ENCODE results near the gene CPD.

- TF ChIP-seq REST (IDR thresholded peaks at IDR 0.05), result no peak
- no peak for TF ChIP-seq RXRA (IDR thresholded peaks at IDR 0.05)
- TF ChIP-seq CTCF (IDR thresholded peaks at IDR 0.05; ENCODE audit: low read depth, low read length, missing input control), result no peak
- no peak for TF ChIP-seq ATF3 (IDR thresholded peaks at IDR 0.05)
- no peak for TF ChIP-seq TAF1 (conservative IDR thresholded peaks at IDR 0.05)
- TF ChIP-seq MAX (IDR thresholded peaks at IDR 0.05), result no peak
These were observed 75.9 kb downstream of the CPD start for GRCh38 chr17:30454635-30455034.
